CD8-positive, alpha-beta memory T cell (primary cell): ENCODE data around the gene AKT1S1. TPM values are rescaled to one million over a fixed set of nuclear protein-coding genes. Genes with fewer than 3 reads are reported as not detected.

ENCODE experiments used
- CTCF ChIA-PET: fragments of 350-600 bp; sonication (Branson Sonifier 250); formaldehyde crosslinking; loops from one replicate; lab custom pipeline; 2021; ENCODE audit warnings: antibody characterized with exemption; lab: Charles Lee
- POLR2A ChIA-PET: fragments of 350-600 bp; sonication (Branson Sonifier 250); formaldehyde crosslinking; loops from one replicate; lab custom pipeline; 2021; ENCODE audit warnings: antibody characterized with exemption; lab: Charles Lee
- DNase-seq, 5 donors: peaks; one replicate each; pipeline versions ENCODE4 v3.0.0 to v3.0.0-alpha.2; 2020 to 2022; ENCODE audit warnings: mixed read lengths in 1 of 5
- H3K27ac ChIP-seq: one replicate; pipeline ENCODE4 v1.7.0; 2013; ENCODE audit warnings: low read depth, mild to moderate bottlenecking, low read length, moderate library complexity
- H3K27me3 ChIP-seq: 2 replicates; pipeline ENCODE4 v1.7.0; 2013; ENCODE audit warnings: low read length, mild to moderate bottlenecking; ENCODE audit not compliant: insufficient read depth, poor library complexity, severe bottlenecking
- H3K36me3 ChIP-seq: 2 replicates; pipeline ENCODE4 v1.7.0; 2013; ENCODE audit warnings: mild to moderate bottlenecking, low read length, moderate library complexity; ENCODE audit not compliant: insufficient read depth
- H3K4me1 ChIP-seq: 2 replicates; pipeline ENCODE4 v1.7.0; 2013; ENCODE audit warnings: mild to moderate bottlenecking, low read length, moderate library complexity; ENCODE audit not compliant: insufficient read depth
- H3K4me3 ChIP-seq: 2 replicates; pipeline ENCODE4 v1.7.0; 2013; ENCODE audit warnings: mild to moderate bottlenecking, low read length
- H3K9me3 ChIP-seq: 2 replicates; pipeline ENCODE4 v1.7.0; 2013; ENCODE audit warnings: mild to moderate bottlenecking, low read length
- H3K27ac Mint-ChIP-seq, 8 donors: one replicate each; pipeline ENCODE4 v1.8.0; 2020 to 2021; ENCODE audit warnings: mixed read lengths in 8 of 8, mild to moderate bottlenecking in 6 of 8, inconsistent platforms in 3 of 8, moderate library complexity in 3 of 8
- H3K27me3 Mint-ChIP-seq, 2 donors: one replicate each; pipeline ENCODE4 v1.8.0; 2020 to 2021; ENCODE audit warnings: mixed read lengths in 2 of 2, mild to moderate bottlenecking in 1 of 2, moderate library complexity in 1 of 2
- H3K36me3 Mint-ChIP-seq, 3 donors: one replicate each; pipeline ENCODE4 v1.8.0; 2020 to 2021; ENCODE audit warnings: mixed read lengths in 3 of 3, inconsistent platforms in 1 of 3, mild to moderate bottlenecking in 1 of 3
- H3K4me1 Mint-ChIP-seq, 3 donors: one replicate each; pipeline ENCODE4 v1.8.0; 2020 to 2021; ENCODE audit warnings: mixed read lengths in 3 of 3, inconsistent platforms in 1 of 3, mild to moderate bottlenecking in 1 of 3
- H3K4me3 Mint-ChIP-seq, 7 donors: one replicate each; pipeline ENCODE4 v1.8.0; 2020 to 2021; ENCODE audit warnings: mixed read lengths in 7 of 7, mild to moderate bottlenecking in 6 of 7, moderate library complexity in 4 of 7, inconsistent platforms in 2 of 7
- H3K9me3 Mint-ChIP-seq, 5 donors: one replicate each; pipeline ENCODE4 v1.8.0; 2020 to 2022; ENCODE audit warnings: mixed read lengths in 5 of 5, mild to moderate bottlenecking in 3 of 5, moderate library complexity in 2 of 5, inconsistent platforms in 1 of 5
- polyA plus RNA-seq: library from polyadenylated mRNA; unstranded; fragments of 300-500 nt; fragmentation: Illumina TruSeq; gene quantifications from one replicate; pipeline ENCODE4 v1.2.3, GENCODE V29; 2021
- total RNA-seq, 2 experiments: library from RNA; stranded (reverse); gene quantifications; one replicate each; pipeline ENCODE4 v1.2.3, GENCODE V29; 2021

AKT1S1 gene
- total and polyA plus RNA-seq, 3 experiments from 2014 or later = 4.7 to 33.6 (median 32.8) TPM

DNA sequence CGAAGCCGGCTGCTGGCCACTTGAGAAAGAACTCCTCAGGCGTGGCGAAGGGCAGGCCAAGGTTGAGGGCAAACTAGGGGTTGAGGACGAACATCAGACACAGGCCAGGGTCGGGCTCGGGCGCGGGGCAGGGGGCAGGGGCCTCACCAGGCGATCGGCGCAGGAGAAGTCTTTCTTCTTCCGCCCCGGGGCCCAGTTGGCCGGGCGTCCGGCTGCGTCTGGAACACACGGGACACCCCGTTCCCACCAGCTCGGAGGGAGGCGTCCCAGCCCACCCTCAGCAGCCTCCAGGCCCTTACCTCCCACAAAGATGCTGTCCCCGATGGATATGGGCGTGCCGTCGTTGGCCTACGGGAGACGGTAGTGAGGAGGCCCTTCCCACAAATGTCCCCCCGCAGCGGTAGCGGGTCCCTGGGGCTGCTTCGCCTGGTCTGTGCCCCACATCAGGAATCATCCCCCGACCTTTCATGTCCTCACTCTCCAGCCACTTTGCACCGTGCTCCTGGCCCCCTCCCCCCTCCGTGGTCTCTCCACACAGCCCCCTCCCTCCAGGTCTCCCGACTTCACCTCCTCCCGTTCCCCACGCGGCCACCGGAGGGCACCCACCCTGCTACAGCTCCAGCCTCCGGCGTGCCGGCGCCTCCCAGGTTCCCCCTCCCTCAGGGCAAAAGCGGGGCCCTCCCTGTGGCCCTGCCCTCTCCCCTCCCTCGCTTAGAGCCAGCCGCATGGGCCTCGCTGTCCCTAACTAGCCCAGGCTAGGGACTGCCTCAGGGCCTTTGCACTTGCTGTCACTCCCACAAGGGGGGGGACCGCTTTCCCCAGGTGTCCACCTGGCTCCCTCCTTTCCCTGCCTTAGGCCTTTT is 14.5 kb downstream of the AKT1S1 start:
- peak overlapping the region in 1 of 8 donors; percentile 64 for H3K27ac Mint-ChIP-seq
- H3K4me3 Mint-ChIP-seq = peak overlapping the region in 1 of 7 donors; percentile 64
- no peak overlapping the region for H3K27ac ChIP-seq
- H3K4me3 ChIP-seq = no peak overlapping the region
- POLR2A ChIA-PET = no interaction called here
- H3K27me3 ChIP-seq = no peaks in the 10 kb centered on the region
- H3K9me3 ChIP-seq = no peaks in the 10 kb centered on the region
- H3K36me3 ChIP-seq = peaks cover 11% of the 10 kb centered on the region
- CTCF ChIA-PET = no interaction called here
- H3K27me3 Mint-ChIP-seq = peaks cover 0 to 2% of the 10 kb centered on the region in 2 donors
- no peaks in the 10 kb centered on the region for H3K9me3 Mint-ChIP-seq
- H3K36me3 Mint-ChIP-seq = peaks cover 0 to 64% (median 5%) of the 10 kb centered on the region in 3 donors
- no peak for DNase-seq
- peaks cover 20% of the 10 kb centered on the region for H3K4me1 ChIP-seq
- peaks cover 14 to 30% (median 22%) of the 10 kb centered on the region in 3 donors for H3K4me1 Mint-ChIP-seq

DNA sequence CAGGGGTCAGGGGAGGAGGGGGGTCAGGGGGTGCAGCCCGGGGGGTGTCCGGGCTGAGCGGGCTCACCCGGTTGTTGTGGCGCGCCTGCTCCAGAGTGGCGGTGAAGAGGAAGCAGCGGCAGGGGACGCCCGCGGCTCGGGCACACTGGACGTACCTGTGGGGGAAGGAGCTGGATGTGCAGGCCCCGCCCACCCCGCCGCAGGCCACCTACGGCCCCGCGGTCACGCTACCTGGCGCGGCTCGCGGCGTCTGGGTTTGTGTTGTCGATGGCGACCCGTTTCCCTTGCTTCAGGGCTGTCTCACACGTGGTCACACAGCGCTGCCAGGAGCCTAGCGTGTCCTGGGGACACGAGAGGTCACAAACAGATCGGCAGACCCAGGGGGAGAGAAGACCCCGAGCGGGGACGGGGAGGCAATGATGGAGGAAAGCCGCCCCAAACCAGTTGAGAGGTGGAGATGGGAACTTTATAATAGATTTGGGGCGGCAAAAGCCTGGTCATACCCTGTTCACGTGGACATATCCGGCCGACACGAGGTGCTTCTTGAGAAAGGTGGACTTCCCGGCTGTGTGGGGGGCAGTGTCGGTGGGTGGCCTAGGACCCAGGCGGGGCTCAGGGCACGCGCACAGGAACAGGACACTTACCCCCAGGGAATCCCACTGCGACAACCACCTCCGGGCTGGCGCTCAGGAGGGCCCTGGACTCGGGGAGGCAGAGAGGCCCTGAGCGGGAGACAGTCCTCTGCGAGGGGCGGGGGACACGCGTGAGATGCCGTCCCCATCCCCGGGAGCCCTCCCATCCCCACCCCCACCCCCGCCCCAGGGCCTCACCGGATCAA is 15.4 kb downstream of the AKT1S1 start:
- POLR2A ChIA-PET = interaction anchor here (0.6 kb wide), 1 partner anchor 43 kb away, joined by 3 read pairs; no protein-coding TSS in a partner anchor

DNA sequence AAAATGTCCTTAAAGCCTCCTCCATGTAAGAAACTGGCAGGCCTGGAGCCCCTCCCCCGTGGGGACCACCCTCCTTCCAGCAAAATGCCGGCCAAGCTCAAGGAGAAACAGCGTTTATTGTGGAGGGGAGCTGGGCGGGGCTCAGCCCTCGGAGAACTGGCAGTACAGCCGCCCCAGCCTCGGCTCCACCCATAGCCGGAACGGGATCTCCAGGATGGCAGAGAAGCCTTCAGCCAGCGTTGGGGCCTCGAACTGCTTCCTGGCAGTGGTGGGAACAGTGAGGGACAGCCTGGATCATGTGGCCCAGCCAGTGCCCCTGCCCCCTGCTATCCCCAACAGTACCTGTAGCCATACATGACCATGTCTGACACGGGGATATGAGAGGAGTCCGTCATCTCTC is 16.0 kb downstream of the AKT1S1 start:
- ChIA-PET POLR2A (no interaction called here), CTCF (no interaction called here)
- Histone ChIP-seq H3K27me3 (no peaks in the 10 kb centered on the region), H3K36me3 (peaks cover 11% of the 10 kb centered on the region), H3K9me3 (no peaks in the 10 kb centered on the region), H3K4me1 (peaks cover 10% of the 10 kb centered on the region), H3K27ac (no peak overlapping the region), H3K4me3 (no peak overlapping the region)
- H3K9me3 Mint-ChIP-seq = no peaks in the 10 kb centered on the region
- peaks cover 0 to 68% (median 5%) of the 10 kb centered on the region in 3 donors for H3K36me3 Mint-ChIP-seq
- peaks cover 9 to 19% (median 14%) of the 10 kb centered on the region in 3 donors for H3K4me1 Mint-ChIP-seq
- DNase-seq = no peak
- H3K27ac Mint-ChIP-seq = no peak overlapping the region
- no peak overlapping the region for H3K4me3 Mint-ChIP-seq
- no peaks in the 10 kb centered on the region for H3K27me3 Mint-ChIP-seq

More for the DNA sequence above, 15.4 kb downstream of the AKT1S1 start:
- Mint-ChIP-seq H3K36me3 (peaks cover 0 to 67% (median 5%) of the 10 kb centered on the region in 3 donors), H3K27me3 (no peaks in the 10 kb centered on the region), H3K27ac (no peak overlapping the region), H3K4me1 (peaks cover 14 to 26% (median 16%) of the 10 kb centered on the region in 3 donors), H3K9me3 (no peaks in the 10 kb centered on the region), H3K4me3 (peak overlapping the region in 1 of 7 donors; percentile 56)
- CTCF ChIA-PET = no interaction called here
- no peak overlapping the region for H3K4me3 ChIP-seq
- no peaks in the 10 kb centered on the region for H3K9me3 ChIP-seq
- peaks cover 16% of the 10 kb centered on the region for H3K4me1 ChIP-seq
- no peak for DNase-seq
- H3K36me3 ChIP-seq = peaks cover 11% of the 10 kb centered on the region
- H3K27me3 ChIP-seq = no peaks in the 10 kb centered on the region
- no peak overlapping the region for H3K27ac ChIP-seq

DNA sequence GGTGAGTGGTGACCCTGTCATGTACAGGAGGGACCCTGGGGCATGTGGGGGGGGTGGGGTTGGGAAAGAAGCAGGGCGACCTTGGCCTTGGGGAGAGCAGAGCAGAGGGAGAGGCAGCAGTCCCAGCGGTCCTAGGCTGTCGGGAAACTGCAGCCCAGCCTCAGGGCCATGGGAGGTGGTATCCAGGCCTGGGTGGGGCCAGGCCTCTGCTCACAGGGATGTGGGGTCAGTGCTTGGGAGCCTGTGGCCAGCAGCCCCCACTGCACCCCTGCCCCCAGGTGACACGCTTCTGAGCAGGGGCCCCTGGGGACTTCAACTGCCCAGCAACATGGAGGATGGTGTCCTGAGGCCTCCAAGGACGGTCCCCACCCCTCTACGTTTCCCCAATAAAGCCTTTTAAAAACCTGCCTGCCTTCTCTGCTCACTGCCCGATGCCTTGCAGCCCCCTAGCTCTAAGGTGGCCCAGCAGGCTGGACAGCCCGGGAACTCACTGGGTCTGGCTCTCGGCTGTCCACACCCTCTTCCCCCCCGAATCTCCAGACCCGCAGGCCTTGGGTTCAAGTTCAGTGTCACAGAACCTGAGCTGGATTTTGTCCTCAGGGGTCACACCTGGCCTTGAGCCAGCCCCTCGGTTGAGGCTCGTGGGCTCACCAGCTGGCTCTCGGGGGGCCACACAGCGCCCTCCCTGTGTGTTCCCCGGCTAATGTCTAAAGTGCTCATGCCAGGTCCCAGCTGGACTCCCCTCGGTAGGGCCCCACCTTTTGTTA is 16.6 kb downstream of the AKT1S1 start:
- Histone ChIP-seq H3K27ac (no peak overlapping the region), H3K4me3 (no peak overlapping the region), H3K4me1 (peaks cover 5% of the 10 kb centered on the region), H3K36me3 (peaks cover 11% of the 10 kb centered on the region), H3K9me3 (no peaks in the 10 kb centered on the region), H3K27me3 (no peaks in the 10 kb centered on the region)
- no peak for DNase-seq
- H3K9me3 Mint-ChIP-seq = no peaks in the 10 kb centered on the region
- CTCF ChIA-PET = no interaction called here
- POLR2A ChIA-PET = no interaction called here
- H3K4me1 Mint-ChIP-seq = peaks cover 3 to 17% (median 16%) of the 10 kb centered on the region in 3 donors
- H3K4me3 Mint-ChIP-seq = peak overlapping the region in 1 of 7 donors; percentile 69
- H3K36me3 Mint-ChIP-seq = peaks cover 0 to 69% (median 5%) of the 10 kb centered on the region in 3 donors
- peak overlapping the region in 1 of 8 donors; percentile 33 for H3K27ac Mint-ChIP-seq
- no peaks in the 10 kb centered on the region for H3K27me3 Mint-ChIP-seq

DNA sequence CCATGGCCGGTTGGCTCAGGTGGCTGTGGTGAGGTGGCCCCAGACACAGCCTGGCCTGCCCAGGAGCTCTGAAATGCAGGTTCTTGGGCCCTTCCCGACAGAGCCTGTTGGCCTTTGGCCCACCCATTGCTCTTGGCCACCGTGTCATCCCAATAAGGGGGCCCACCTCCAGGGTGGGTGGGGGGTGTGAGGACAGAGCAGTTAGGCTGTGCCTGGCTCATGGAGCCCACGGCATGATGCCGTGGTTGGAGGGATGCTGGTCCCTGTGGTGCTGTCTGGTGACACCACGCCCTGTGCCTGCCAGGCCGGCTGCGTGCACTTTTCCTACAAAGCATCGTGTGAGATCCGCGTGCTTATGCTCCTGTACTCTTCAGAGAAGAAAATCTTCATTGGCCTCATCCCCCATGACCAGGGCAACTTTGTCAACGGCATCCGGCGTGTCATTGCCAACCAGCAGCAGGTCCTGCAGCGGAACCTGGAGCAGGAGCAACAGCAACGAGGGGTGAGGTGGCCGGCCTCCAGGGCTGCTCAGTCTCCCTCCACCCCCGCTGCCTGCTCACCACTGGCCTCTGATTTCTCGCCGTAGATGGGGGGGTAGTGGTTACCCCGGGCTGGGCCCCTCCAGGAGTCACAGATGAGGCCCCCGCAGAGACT is 17.3 kb downstream of the AKT1S1 start:
- Histone ChIP-seq H3K4me1 (no peaks in the 10 kb centered on the region), H3K27me3 (no peaks in the 10 kb centered on the region), H3K36me3 (peaks cover 11% of the 10 kb centered on the region), H3K27ac (no peak overlapping the region), H3K4me3 (no peak overlapping the region), H3K9me3 (no peaks in the 10 kb centered on the region)
- ChIA-PET CTCF (no interaction called here), POLR2A (interaction anchor here (0.9 to 2.0 kb wide), 2 partner anchors 9 to 10 kb away, joined by 4 read pairs; no protein-coding TSS in a partner anchor)
- H3K4me3 Mint-ChIP-seq = no peak overlapping the region
- DNase-seq = no peak
- no peaks in the 10 kb centered on the region for H3K9me3 Mint-ChIP-seq
- H3K36me3 Mint-ChIP-seq = peaks cover 0 to 73% (median 4%) of the 10 kb centered on the region in 3 donors
- peaks cover 3 to 19% (median 12%) of the 10 kb centered on the region in 3 donors for H3K4me1 Mint-ChIP-seq
- no peaks in the 10 kb centered on the region for H3K27me3 Mint-ChIP-seq
- H3K27ac Mint-ChIP-seq = no peak overlapping the region

DNA sequence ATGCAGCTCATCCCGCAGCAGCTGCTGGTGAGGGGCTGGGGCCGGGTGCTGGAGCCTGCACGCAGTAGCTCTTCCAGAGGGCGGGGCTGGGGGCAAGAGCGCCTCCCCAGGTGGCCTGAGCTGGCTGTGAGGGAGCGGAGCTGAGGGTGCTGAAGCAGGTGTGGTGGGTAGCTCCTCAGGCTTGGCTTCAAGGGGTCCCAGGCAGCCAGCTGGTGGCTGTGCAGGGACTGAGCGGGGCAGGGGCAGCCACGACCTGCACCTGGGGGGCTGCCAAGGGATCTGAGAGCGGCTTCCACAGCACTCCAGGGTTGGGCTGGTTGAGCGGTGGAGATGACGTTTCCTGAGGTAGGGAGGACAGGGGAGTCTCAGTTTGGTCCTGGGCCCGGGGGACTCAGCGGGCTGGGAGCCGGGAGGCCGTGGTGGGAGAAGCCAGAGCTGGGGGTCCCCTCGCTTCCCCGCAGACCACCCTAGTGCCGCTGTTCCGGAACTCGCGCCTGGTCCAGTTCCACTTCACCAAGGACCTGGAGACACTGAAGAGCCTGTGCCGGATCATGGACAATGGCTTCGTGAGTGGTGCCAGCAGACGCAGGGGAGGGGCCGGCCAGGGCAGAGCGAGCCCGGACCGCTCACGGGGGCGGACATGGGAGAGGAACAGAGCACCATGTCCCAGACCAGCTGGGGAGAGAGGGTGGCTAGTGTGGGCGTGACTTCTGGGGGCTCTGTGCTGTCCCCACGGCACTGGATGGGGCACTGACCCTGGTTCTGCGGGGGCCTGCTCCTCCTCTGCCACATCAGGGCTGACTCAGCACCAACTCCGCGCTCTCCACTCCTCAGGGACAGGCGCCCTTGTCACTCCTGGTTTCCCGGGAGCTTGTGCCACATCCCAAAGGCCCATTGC is 18.8 kb downstream of the AKT1S1 start:
- DNase-seq = no peak
- ChIA-PET CTCF (no interaction called here), POLR2A (interaction anchor here (0.9 to 2.0 kb wide), 2 partner anchors 8 to 11 kb away, joined by 4 read pairs; no protein-coding TSS in a partner anchor)
- Mint-ChIP-seq H3K4me3 (no peak overlapping the region), H3K27me3 (no peaks in the 10 kb centered on the region), H3K9me3 (no peaks in the 10 kb centered on the region), H3K27ac (no peak overlapping the region), H3K36me3 (peaks cover 0 to 60% (median 2%) of the 10 kb centered on the region in 3 donors), H3K4me1 (peaks cover 6 to 14% (median 8%) of the 10 kb centered on the region in 3 donors)
- Histone ChIP-seq H3K27ac (no peak overlapping the region), H3K9me3 (no peaks in the 10 kb centered on the region), H3K36me3 (no peaks in the 10 kb centered on the region), H3K27me3 (no peaks in the 10 kb centered on the region), H3K4me1 (peaks cover under 1% of the 10 kb centered on the region), H3K4me3 (no peak overlapping the region)

DNA sequence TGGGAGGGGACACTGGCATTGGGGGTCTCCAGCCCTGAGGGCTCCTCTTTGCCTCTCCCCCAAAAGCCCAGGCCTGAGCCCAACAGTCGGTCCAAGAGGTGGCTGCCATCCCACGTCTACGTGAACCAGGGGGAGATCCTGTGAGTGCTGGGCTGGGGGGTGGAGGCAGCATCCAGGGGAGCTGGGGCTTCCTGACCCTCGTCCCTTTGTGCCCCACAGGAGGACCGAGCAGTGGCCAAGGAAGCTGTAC is 19.4 kb downstream of the AKT1S1 start:
- no peaks in the 10 kb centered on the region for H3K36me3 ChIP-seq
- POLR2A ChIA-PET = no interaction called here

More for the DNA sequence above, 19.4 kb downstream of the AKT1S1 start:
- Mint-ChIP-seq H3K27ac (no peak overlapping the region), H3K27me3 (no peaks in the 10 kb centered on the region), H3K4me1 (peaks cover 8 to 15% (median 9%) of the 10 kb centered on the region in 3 donors), H3K9me3 (no peaks in the 10 kb centered on the region), H3K36me3 (peaks cover 0 to 57% (median 0%) of the 10 kb centered on the region in 3 donors), H3K4me3 (no peak overlapping the region)
- no peak for DNase-seq
- CTCF ChIA-PET = no interaction called here
- Histone ChIP-seq H3K9me3 (no peaks in the 10 kb centered on the region), H3K4me3 (no peak overlapping the region), H3K4me1 (peaks cover 6% of the 10 kb centered on the region), H3K27me3 (no peaks in the 10 kb centered on the region), H3K27ac (no peak overlapping the region)
